Cardiac fibroblast (primary cell): ENCODE measurements around the gene MED22.
A peak's percentile ranks its signal among the peaks of the same experiment; 100 is the strongest.
"Not testable (repeated sequence)": the region's sequence is repeated elsewhere in the genome, so short reads cannot be mapped to it uniquely, and the experiment has no call there.

Experiments
- DNase-seq, 2 donors: peaks; one replicate each; pipeline versions ENCODE4 v3.0.0 to v3.0.0-alpha.2; 2010; ENCODE audit warnings: low read depth in 2 of 2
- H3K4me3 ChIP-seq, 2 donors: replicated peaks in 1 of 2; 1 replicate in 1 of 2; 2 replicates in 1 of 2; pipeline ENCODE4 v1.5.1; 2011; ENCODE audit warnings: low read depth in 2 of 2, low read length in 2 of 2, mild to moderate bottlenecking in 2 of 2, moderate library complexity in 1 of 2
- CTCF ChIP-seq: IDR thresholded peaks from one replicate; pipeline ENCODE4 v1.5.1; 2011; ENCODE audit warnings: low read depth, mild to moderate bottlenecking, low read length, inconsistent platforms

Gene MED22

GRCh38 chr9:133383438-133383837, 35.5 kb upstream of the MED22 start:
- TF ChIP-seq CTCF = no peak
- no peak for DNase-seq
- no peak overlapping the region for H3K4me3 ChIP-seq

- DNase-seq = no peak
- no peak for TF ChIP-seq CTCF
- no peak overlapping the region for H3K4me3 ChIP-seq
These were observed 34.7 kb upstream of the MED22 start for GRCh38 chr9:133382507-133383141.

- TF ChIP-seq CTCF = no peak
- no peak for DNase-seq
- no peak overlapping the region for H3K4me3 ChIP-seq
These were observed 32.8 kb upstream of the MED22 start for GRCh38 chr9:133380734-133381133.

- DNase-seq = no peak
- TF ChIP-seq CTCF = no peak
- H3K4me3 ChIP-seq = no peak overlapping the region
These were observed 31.5 kb upstream of the MED22 start for GRCh38 chr9:133379153-133380086.

GRCh38 chr9:133378408-133378962, 30.6 kb upstream of the MED22 start:
- TF ChIP-seq CTCF = no peak
- no peak for DNase-seq
- no peak overlapping the region for H3K4me3 ChIP-seq

- DNase-seq = peak; percentile 42 to 56
- no peak overlapping the region for H3K4me3 ChIP-seq
- TF ChIP-seq CTCF = no peak
These were observed 29.8 kb upstream of the MED22 start for GRCh38 chr9:133377721-133378216.

- DNase-seq, H3K4me3 ChIP-seq: not testable (repeated sequence)
These were observed 29.3 kb upstream of the MED22 start for GRCh38 chr9:133377280-133377679.
